ENCODE measurements around the gene KRT73.

DNA sequence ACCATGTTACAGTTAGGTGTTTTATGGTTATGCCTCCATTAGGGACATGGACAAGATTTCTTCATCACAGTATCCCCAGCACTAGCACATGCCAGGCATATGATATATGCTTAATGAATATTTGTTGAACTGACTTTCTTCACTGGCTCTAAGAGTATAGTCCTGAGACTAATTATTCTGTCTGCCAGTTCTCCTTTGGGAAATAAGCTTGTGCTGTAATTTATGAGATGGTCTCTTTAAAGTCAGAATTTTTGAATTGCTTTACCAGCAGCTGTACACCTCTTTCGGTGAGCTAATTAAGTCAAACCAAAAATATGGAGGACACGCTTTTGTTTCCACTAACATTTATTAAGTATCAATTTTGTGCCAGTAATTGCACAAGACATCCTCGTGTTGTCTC, 12.3 kb downstream of the KRT73 start:
- TF ChIP-seq CTCF (IDR thresholded peaks at IDR 0.05), result no peak
- TF ChIP-seq POLR2A (IDR thresholded peaks at IDR 0.05), result no peak
